Measurements from ENCODE around the gene ANKRD63. TPM values are rescaled to one million over a fixed set of nuclear protein-coding genes. Genes with fewer than 3 reads are reported as not detected.

ANKRD63 gene
- total and polyA plus RNA-seq, 2 donors (not counting 1 experiment from before 2014, with no cell fraction given): not detected

DNA sequence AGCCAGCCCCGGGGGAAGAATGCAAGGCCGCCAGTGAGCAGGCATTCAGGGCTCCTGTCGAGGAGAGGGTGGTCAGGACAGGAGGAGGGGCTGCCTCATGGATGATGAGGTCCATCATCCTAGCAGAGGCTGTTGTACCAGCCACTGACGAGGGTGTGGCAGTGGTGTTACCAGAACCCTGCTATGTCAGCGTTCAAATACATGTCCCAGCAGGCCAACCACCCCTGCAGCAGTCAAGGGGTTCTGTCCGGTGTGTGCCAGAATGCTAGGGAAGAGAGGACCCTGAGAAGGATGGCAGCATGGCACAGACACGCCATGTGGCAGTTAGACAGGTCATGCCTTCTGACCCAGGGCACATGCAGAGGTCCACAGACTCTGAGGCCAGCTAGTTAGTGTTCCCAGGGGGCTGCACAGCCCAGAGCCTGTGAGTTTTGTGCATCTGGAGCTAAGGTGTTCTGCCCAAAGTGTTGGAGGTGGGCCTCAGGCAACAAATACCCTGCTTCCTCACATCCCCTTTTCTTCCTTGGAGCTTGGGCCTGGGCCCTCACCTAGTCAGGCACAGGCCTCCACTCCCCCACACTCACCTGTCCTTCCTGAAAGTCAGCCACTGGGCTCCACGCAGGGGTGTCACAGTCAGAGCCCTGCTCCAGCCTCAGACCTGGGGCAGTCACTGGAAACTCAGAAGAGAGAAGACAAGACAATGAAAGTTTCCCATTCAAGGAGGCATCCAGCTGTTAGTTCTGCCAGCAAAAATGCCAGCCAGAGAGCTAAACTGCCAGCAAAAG lies 36.2 kb downstream of the ANKRD63 start:
- H3K27ac ChIP-seq (ENCODE audit: insufficient read depth, low read length): no peak overlapping the region
- H4K20me1 ChIP-seq (ENCODE audit: control insufficient read depth, extremely low read depth, insufficient read depth, low read length): no peaks in the 10 kb centered on the region
- no peak overlapping the region for H3K4me2 ChIP-seq (ENCODE audit: extremely low read depth, insufficient read depth, low read length)
- H3K4me1 ChIP-seq (ENCODE audit: control insufficient read depth, extremely low read depth, insufficient read depth, low read length): no peaks in the 10 kb centered on the region
- H3K9ac ChIP-seq (ENCODE audit: insufficient read depth, low read length): no peak overlapping the region
- no peak for TF ChIP-seq CTCF (conservative IDR thresholded peaks at IDR 0.05 in 1 of 2, IDR thresholded peaks at IDR 0.05 in 1 of 2; ENCODE audit: low read depth in 1 of 2, low read length in 2 of 2)
- TF ChIP-seq EZH2 (IDR thresholded peaks at IDR 0.05; ENCODE audit: low read length, missing control alignments): no peak
- H2AFZ ChIP-seq (ENCODE audit: low read length): no peak overlapping the region
- H3K9me3 ChIP-seq (ENCODE audit: control insufficient read depth, insufficient read depth, low read depth, low read length): no peaks in the 10 kb centered on the region
- no peaks in the 10 kb centered on the region for H3K79me2 ChIP-seq (ENCODE audit: control insufficient read depth, insufficient read depth, low read length)
- no peak for DNase-seq (ENCODE audit: low read depth in 2 of 2)
- H3K4me3 ChIP-seq (replicated peaks in 1 of 4; ENCODE audit: control extremely low read depth in 1 of 4, insufficient read depth in 1 of 4, low read depth in 3 of 4, low read length in 4 of 4): no peak overlapping the region
- peaks cover 17% of the 10 kb centered on the region for H3K27me3 ChIP-seq (ENCODE audit: control insufficient read depth, insufficient read depth, low read length)
- H3K36me3 ChIP-seq (ENCODE audit: control insufficient read depth, insufficient read depth, low read length): no peaks in the 10 kb centered on the region

GRCh38 chr15:40245666-40246450 lies 37.0 kb downstream of the ANKRD63 start:
- no peaks in the 10 kb centered on the region for H3K4me1 ChIP-seq (ENCODE audit: control insufficient read depth, extremely low read depth, insufficient read depth, low read length)
- no peak for DNase-seq (ENCODE audit: low read depth in 2 of 2)
- H3K4me3 ChIP-seq (replicated peaks in 1 of 4; ENCODE audit: control extremely low read depth in 1 of 4, insufficient read depth in 1 of 4, low read depth in 3 of 4, low read length in 4 of 4): no peak overlapping the region
- no peak overlapping the region for H3K27ac ChIP-seq (ENCODE audit: insufficient read depth, low read length)
- no peak for TF ChIP-seq CTCF (conservative IDR thresholded peaks at IDR 0.05 in 1 of 2, IDR thresholded peaks at IDR 0.05 in 1 of 2; ENCODE audit: low read depth in 1 of 2, low read length in 2 of 2)
- TF ChIP-seq EZH2 (IDR thresholded peaks at IDR 0.05; ENCODE audit: low read length, missing control alignments): no peak
- no peak overlapping the region for H3K9ac ChIP-seq (ENCODE audit: insufficient read depth, low read length)
- H2AFZ ChIP-seq (ENCODE audit: low read length): no peak overlapping the region
- H3K9me3 ChIP-seq (ENCODE audit: control insufficient read depth, insufficient read depth, low read depth, low read length): no peaks in the 10 kb centered on the region
- H4K20me1 ChIP-seq (ENCODE audit: control insufficient read depth, extremely low read depth, insufficient read depth, low read length): no peaks in the 10 kb centered on the region
- H3K27me3 ChIP-seq (ENCODE audit: control insufficient read depth, insufficient read depth, low read length): peaks cover 9% of the 10 kb centered on the region
- H3K36me3 ChIP-seq (ENCODE audit: control insufficient read depth, insufficient read depth, low read length): no peaks in the 10 kb centered on the region
- no peak overlapping the region for H3K4me2 ChIP-seq (ENCODE audit: extremely low read depth, insufficient read depth, low read length)
- no peaks in the 10 kb centered on the region for H3K79me2 ChIP-seq (ENCODE audit: control insufficient read depth, insufficient read depth, low read length)

- Histone ChIP-seq H3K4me1 (ENCODE audit: control insufficient read depth, extremely low read depth, insufficient read depth, low read length) (no peaks in the 10 kb centered on the region), H3K9me3 (ENCODE audit: control insufficient read depth, insufficient read depth, low read depth, low read length) (no peaks in the 10 kb centered on the region), H3K4me3 (replicated peaks in 1 of 4; ENCODE audit: control extremely low read depth in 1 of 4, insufficient read depth in 1 of 4, low read depth in 3 of 4, low read length in 4 of 4) (no peak overlapping the region), H3K27ac (ENCODE audit: insufficient read depth, low read length) (no peak overlapping the region), H3K79me2 (ENCODE audit: control insufficient read depth, insufficient read depth, low read length) (no peaks in the 10 kb centered on the region), H3K36me3 (ENCODE audit: control insufficient read depth, insufficient read depth, low read length) (no peaks in the 10 kb centered on the region), H3K9ac (ENCODE audit: insufficient read depth, low read length) (no peak overlapping the region), H3K4me2 (ENCODE audit: extremely low read depth, insufficient read depth, low read length) (no peak overlapping the region), H4K20me1 (ENCODE audit: control insufficient read depth, extremely low read depth, insufficient read depth, low read length) (no peaks in the 10 kb centered on the region), H3K27me3 (ENCODE audit: control insufficient read depth, insufficient read depth, low read length) (peaks cover 8% of the 10 kb centered on the region), H2AFZ (ENCODE audit: low read length) (no peak overlapping the region)
- TF ChIP-seq EZH2 (IDR thresholded peaks at IDR 0.05; ENCODE audit: low read length, missing control alignments) (no peak), CTCF (conservative IDR thresholded peaks at IDR 0.05 in 1 of 2, IDR thresholded peaks at IDR 0.05 in 1 of 2; ENCODE audit: low read depth in 1 of 2, low read length in 2 of 2) (no peak)
- no peak for DNase-seq (ENCODE audit: low read depth in 2 of 2)
Measured at GRCh38 chr15:40244961-40245523, 37.8 kb downstream of the ANKRD63 start.

Measured in fibroblast of lung (primary cell).